Body of pancreas (tissue), 4 donors: ENCODE measurements around the gene PRKG1.

Source experiments
- CTCF ChIP-seq, 7 experiments: fragments of 450-650 bp in 4 of 7; fragments of 200-600 bp in 3 of 7; sonication (generic) in 3 of 7; IDR thresholded peaks; one replicate each; pipeline ENCODE4 v1.5.1; 2016 to 2019; ENCODE audit warnings: antibody characterized with exemption in 7 of 7
- POLR2A ChIP-seq, 3 donors: fragments of 450-650 bp; IDR thresholded peaks; one replicate each; pipeline ENCODE4 v1.6.1; 2016; ENCODE audit warnings: antibody characterized with exemption in 3 of 3, mild to moderate bottlenecking in 2 of 3

DNA sequence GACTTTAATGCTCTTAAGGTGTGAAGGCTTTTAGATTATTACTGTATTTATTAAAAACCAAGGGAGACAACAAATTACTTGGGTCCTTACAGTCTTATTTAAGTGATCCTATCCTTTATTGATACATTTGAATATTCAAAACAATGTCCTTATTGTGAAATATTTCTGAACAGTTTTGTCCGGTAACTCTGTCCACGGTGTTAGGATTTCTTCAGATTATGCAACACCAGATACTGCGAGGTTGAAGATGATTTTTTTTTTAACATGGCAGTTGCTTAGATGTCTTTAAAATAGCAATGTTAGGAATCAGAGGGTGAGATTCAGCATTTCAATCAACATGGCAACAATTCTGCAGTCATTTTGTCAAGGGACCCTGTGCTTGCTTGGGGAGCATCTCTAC is 448.6 kb downstream of the PRKG1 start:
- TF ChIP-seq CTCF (IDR thresholded peaks at IDR 0.05) (no peak), POLR2A (IDR thresholded peaks at IDR 0.05) (no peak)
